Natural killer cell (primary cell): ENCODE data around the gene BLOC1S6. TPM values are rescaled to one million over a fixed set of nuclear protein-coding genes. Genes with fewer than 3 reads are reported as not detected.

ENCODE experiments used
- ATAC-seq, 3 donors: fragments of 150-1000 bp in 2 of 3; fragments of 200-7000 bp in 1 of 3; cut with Tn5 transposase; 1 replicate in 1 of 3; 2 replicates in 2 of 3; pipeline ENCODE4 v1.10.0; 2021; ENCODE audit warnings: mild to moderate bottlenecking in 2 of 3, moderate library complexity in 2 of 3
- DNase-seq, 2 donors: peaks; one replicate each; pipeline versions ENCODE4 v3.0.0 to v3.0.0-alpha.2; 2013 to 2021; ENCODE audit warnings: mixed read lengths in 1 of 2
- H3K27ac ChIP-seq: one replicate; pipeline ENCODE4 v1.5.1; 2013; ENCODE audit warnings: mild to moderate bottlenecking, low read length
- H3K27me3 ChIP-seq: one replicate; pipeline ENCODE4 v1.6.1; 2013; ENCODE audit warnings: low read length; ENCODE audit not compliant: control insufficient read depth, insufficient read depth
- H3K36me3 ChIP-seq: one replicate; pipeline ENCODE4 v1.6.1; 2013; ENCODE audit warnings: low read length; ENCODE audit not compliant: control insufficient read depth, insufficient read depth
- H3K4me1 ChIP-seq: one replicate; pipeline ENCODE4 v1.6.1; 2013; ENCODE audit warnings: low read length; ENCODE audit not compliant: control insufficient read depth, insufficient read depth
- H3K4me3 ChIP-seq: one replicate; pipeline ENCODE4 v1.5.1; 2013; ENCODE audit warnings: low read length
- H3K9me3 ChIP-seq: one replicate; pipeline ENCODE4 v1.6.1; 2013; ENCODE audit warnings: low read length; ENCODE audit not compliant: control insufficient read depth, insufficient read depth
- H3K27ac Mint-ChIP-seq, 2 donors: one replicate each; pipeline ENCODE4 v1.8.0; 2022; ENCODE audit warnings: mild to moderate bottlenecking in 2 of 2, mixed read lengths in 2 of 2, moderate library complexity in 1 of 2
- H3K27me3 Mint-ChIP-seq, 2 donors: one replicate each; pipeline ENCODE4 v1.8.0; 2022; ENCODE audit warnings: low read depth in 2 of 2, mixed read lengths in 2 of 2
- H3K36me3 Mint-ChIP-seq: one replicate; pipeline ENCODE4 v1.8.0; 2022; ENCODE audit warnings: mixed read lengths
- H3K4me1 Mint-ChIP-seq, 2 donors: one replicate each; pipeline ENCODE4 v1.8.0; 2022; ENCODE audit warnings: mixed read lengths in 2 of 2
- H3K4me3 Mint-ChIP-seq: one replicate; pipeline ENCODE4 v1.8.0; 2022; ENCODE audit warnings: mild to moderate bottlenecking, moderate library complexity, mixed read lengths
- H3K9me3 Mint-ChIP-seq, 2 donors: one replicate each; pipeline ENCODE4 v1.8.0; 2022; ENCODE audit warnings: mixed read lengths in 2 of 2
- CTCF ChIP-seq: fragments of 200-600 bp; IDR thresholded peaks from one replicate; pipeline ENCODE4 v1.8.0; 2022; ENCODE audit warnings: antibody characterized with exemption
- WGBS: methylation state at CpG from one replicate; pipeline ENCODE4 v1.1.7; 2013; ENCODE audit warnings: missing lambda C conversion rate; ENCODE audit not compliant: insufficient coverage; 5-methylcytosine and 5-hydroxymethylcytosine counted together
- intact Hi-C: fragments of 100-400 bp; cut with micrococcal nuclease; formaldehyde crosslinking; loops from one replicate; pipeline ENCODE4 v1.14.2; 2022
- total RNA-seq, 4 donors: library from RNA; stranded (reverse); fragments of 120-200 nt in 1 of 4; gene quantifications; one replicate each; pipeline versions ENCODE4 v1.2.3 to v1.2.4, GENCODE V29; 2013 to 2022

BLOC1S6 gene
- total RNA-seq, 3 donors from 2014 or later (not counting 1 experiment from before 2014, with no cell fraction given) = 63.4 to 81.3 (median 65.6) TPM

DNA sequence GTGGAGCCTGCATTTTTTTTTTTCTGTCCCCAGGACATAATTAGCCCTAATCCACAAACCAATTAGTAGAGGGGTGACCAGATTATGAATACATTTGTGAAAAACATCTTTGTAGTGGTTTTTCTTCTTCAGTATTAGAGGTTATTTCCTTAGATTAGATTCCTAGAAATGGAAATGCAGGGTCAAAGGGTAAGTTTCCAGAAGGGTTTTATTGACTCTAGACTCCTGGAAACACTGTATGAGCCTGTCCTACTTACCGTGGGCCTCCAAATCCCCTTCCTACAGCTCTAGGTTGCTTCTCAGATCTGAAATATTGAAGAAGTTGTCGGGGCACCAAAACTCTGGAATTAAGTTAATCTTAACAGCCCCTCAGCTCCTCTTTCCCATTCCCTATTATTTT, 70.1 kb downstream of the BLOC1S6 start:
- Histone ChIP-seq H3K27me3 (no peaks in the 10 kb centered on the region), H3K4me1 (peaks cover 8% of the 10 kb centered on the region), H3K36me3 (peaks cover 23% of the 10 kb centered on the region), H3K9me3 (no peaks in the 10 kb centered on the region), H3K27ac (no peak overlapping the region), H3K4me3 (no peak overlapping the region)
- Mint-ChIP-seq H3K4me3 (no peak overlapping the region), H3K27ac (no peak overlapping the region), H3K27me3 (no peaks in the 10 kb centered on the region), H3K36me3 (peaks cover 8% of the 10 kb centered on the region), H3K4me1 (peaks cover 52 to 56% of the 10 kb centered on the region in 2 donors), H3K9me3 (no peaks in the 10 kb centered on the region)
- intact Hi-C loops = no loop called here
- no peak for TF ChIP-seq CTCF
- no peak for ATAC-seq
- WGBS = 100% methylated on average over 2 of the region's 2 CpGs
- DNase-seq = no peak

GRCh38 chr15:45657764-45658545, 70.8 kb downstream of the BLOC1S6 start:
- Histone ChIP-seq H3K9me3 (no peaks in the 10 kb centered on the region), H3K36me3 (peaks cover 26% of the 10 kb centered on the region), H3K4me3 (no peak overlapping the region), H3K27ac (no peak overlapping the region), H3K27me3 (no peaks in the 10 kb centered on the region), H3K4me1 (peaks cover 8% of the 10 kb centered on the region)
- H3K27ac Mint-ChIP-seq = peak overlapping the region; percentile 9 to 13
- DNase-seq (no peak), ATAC-seq (no peak)
- TF ChIP-seq CTCF = no peak
- H3K4me3 Mint-ChIP-seq = no peak overlapping the region
- intact Hi-C loops = no loop called here
- 73% methylated on average over 7 of the region's 8 CpGs for WGBS
- H3K36me3 Mint-ChIP-seq = peaks cover 9% of the 10 kb centered on the region
- H3K27me3 Mint-ChIP-seq = no peaks in the 10 kb centered on the region
- peaks cover 50 to 54% of the 10 kb centered on the region in 2 donors for H3K4me1 Mint-ChIP-seq
- H3K9me3 Mint-ChIP-seq = no peaks in the 10 kb centered on the region

Other genes with a start within 250 kb of the BLOC1S6 start
- 1 to 10 TPM; 1.3 to 2.1 (median 2.0) TPM for gene GATM, start 208.8 kb upstream of the BLOC1S6 start, total RNA-seq
- gene SLC30A4, start 64.6 kb upstream of the BLOC1S6 start, total RNA-seq = 10 to 100 TPM in 1 of 3 donors, 1 to 10 TPM in 2; 9.2 to 11.5 (median 9.5) TPM
- gene SQOR, start 47.6 kb downstream of the BLOC1S6 start, total RNA-seq = 10 to 100 TPM; 22.8 to 36.5 (median 29.9) TPM